GM19328 (cell line): ENCODE results near the gene NEDD8.

Source experiments
- ATAC-seq: cut with Tn5 transposase; IDR thresholded peaks from one replicate; pipeline ENCODE4 v1.9.1; 2021; ENCODE audit warnings: mild to moderate bottlenecking, moderate library complexity; ENCODE audit not compliant: unreplicated experiment

NEDD8 gene

GRCh38 chr14:24198814-24199524 is 33.2 kb downstream of the NEDD8 start:
- no peak for ATAC-seq

DNA sequence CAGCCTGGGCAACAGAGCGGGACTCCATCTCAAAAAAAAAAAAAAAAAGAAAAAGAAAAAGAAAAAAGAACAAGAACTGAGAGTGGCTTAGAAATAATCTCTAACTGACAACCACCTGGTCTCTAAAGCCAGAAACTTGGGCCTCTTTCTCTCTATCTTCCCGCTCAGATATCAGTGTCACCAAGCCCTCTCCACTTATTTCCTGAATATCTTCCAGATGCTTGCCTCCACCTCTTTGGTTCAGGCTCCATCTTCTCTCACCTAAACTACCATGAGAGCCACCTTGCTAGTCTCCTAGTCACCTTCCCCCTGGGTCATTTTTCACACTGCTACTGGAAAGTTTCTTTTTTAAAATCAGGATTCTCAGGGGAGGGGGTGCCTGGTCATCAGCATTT is 35.1 kb downstream of the NEDD8 start:
- ATAC-seq = no peak

DNA sequence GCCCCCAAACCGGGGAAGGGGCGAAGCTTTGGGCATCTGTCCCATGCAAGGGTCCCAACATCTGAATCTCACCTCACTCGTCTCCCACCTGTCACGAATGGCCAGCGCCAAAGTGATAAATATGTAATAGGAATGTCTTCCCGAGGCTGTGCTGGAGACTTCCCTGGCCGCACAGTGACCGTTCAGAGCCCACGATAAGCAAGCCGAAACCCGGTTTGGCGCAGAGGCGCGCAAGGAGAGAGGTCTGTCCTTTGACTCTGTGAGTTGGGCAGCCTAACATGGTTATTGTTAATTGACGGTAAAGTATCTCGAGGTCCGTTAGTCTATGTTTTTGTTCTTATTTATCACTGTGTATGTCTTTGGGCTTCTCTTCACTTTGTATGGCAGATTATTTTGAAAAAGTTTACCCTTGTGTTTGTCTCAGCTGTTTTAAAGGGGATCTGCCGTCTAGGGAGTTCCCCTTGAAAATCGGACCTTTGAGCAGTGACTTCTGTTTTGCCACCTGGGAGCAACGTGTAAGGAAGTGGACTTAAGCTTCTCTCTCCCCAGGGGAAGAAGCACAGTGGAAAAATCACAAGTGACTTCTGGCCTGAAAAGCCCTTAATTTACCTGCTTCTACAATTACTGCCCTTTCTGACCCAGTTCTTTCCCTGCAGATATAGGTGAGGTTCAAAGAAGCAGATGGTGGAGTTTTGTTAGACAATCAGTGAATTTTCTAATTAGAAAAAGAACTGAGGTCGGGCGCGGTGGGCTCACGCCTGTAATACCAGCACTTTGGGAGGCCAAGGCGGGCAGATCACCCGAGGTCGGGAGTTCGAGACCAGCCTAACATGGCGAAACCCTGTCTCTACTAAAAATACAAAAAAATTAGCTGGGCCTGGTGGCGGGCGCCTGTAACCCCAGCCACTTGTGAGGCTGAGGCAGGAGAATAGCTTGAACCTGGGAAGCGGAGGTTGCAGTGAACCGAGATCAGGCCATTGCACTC is 35.8 kb downstream of the NEDD8 start:
- peak; percentile 9 for ATAC-seq

GRCh38 chr14:24195186-24196070 is 36.7 kb downstream of the NEDD8 start, which contains the start of gene TM9SF1:
Gene TM9SF1 (minus strand): TSS chr14:24195441. CDS start chr14:24195019, 422 bp downstream.
- peak; percentile 82 for ATAC-seq

GRCh38 chr14:24194873-24195185 is 37.3 kb downstream of the NEDD8 start:
- no peak for ATAC-seq

DNA sequence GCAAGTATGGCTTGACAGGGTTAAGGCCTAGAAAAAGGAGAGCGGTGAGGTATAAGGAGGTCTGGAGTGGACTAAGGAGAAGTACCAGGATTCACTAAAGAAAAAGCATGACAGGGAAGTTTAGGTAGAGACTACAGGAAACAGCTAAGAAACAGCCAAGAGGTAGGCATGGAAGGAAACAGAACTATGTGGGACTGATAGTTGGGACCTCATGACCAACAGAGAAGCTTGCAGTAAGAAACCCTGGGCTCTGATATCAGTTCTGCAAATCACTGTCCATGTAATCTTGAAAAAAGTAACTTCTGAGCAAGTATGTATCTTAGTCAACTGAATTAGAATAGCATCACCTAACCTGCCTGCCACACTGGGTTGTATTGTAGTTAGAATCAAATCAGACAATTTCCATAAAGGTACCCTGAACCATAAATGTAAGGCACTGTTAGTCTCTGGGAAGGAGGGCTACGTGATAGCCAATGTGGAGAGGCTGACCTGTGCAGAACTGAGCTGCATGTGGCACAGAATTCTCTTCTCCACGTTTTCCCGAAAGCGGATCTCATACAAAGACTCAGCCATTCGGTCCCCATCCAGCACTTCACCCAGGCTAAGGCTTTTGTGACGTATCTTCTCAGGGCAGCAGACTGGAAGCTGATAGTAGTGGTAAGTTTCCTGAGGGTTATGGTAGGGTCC is 37.8 kb downstream of the NEDD8 start:
- ATAC-seq = no peak

DNA sequence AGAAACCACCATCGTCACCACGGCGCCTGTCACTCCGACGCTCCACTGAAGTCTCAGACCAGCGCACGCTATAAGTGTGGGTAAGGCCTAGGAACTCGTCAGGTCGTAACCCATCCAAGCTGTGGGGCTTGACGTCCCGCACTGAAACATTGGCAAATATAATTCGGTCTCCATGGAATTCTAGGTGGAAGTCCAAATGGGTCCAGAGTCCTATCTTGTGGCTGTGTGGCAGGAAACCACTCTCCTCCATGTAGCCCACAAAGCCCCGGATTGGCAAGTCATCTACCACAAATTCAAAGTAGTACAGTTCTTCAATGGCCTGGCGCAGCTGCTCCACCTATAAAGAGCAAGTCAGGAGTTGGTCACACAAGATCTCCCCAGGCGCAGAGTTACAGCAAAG is 39.2 kb downstream of the NEDD8 start:
- no peak for ATAC-seq

- ATAC-seq = no peak
Observed at GRCh38 chr14:24190416-24190815, 41.8 kb downstream of the NEDD8 start.

- no peak for ATAC-seq
Observed at GRCh38 chr14:24189460-24189859, 42.7 kb downstream of the NEDD8 start.

DNA sequence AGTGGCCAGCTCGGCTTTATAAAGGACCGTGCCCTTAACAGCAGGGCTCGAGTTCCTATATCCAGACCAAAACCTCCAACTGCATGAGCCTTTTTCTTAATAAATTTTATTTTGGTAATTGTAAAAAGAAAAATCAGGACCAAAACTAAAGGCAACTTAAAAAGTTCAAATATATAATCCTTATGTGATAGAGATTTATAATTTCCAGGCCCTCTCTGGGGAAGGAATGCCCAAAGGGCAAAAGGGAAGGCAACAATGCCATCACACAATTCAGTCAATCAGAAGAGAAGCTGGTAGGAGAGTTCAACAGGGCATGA is 43.1 kb downstream of the NEDD8 start:
- ATAC-seq = no peak

- peak; percentile 88 for ATAC-seq
Observed at GRCh38 chr14:24188251-24189058, 43.7 kb downstream of the NEDD8 start, which contains the start of gene IPO4. Gene IPO4 (minus strand): TSS chr14:24188816. CDS start chr14:24188787, 29 bp downstream.

GRCh38 chr14:24187539-24187915 is 44.6 kb downstream of the NEDD8 start:
- no peak for ATAC-seq

DNA sequence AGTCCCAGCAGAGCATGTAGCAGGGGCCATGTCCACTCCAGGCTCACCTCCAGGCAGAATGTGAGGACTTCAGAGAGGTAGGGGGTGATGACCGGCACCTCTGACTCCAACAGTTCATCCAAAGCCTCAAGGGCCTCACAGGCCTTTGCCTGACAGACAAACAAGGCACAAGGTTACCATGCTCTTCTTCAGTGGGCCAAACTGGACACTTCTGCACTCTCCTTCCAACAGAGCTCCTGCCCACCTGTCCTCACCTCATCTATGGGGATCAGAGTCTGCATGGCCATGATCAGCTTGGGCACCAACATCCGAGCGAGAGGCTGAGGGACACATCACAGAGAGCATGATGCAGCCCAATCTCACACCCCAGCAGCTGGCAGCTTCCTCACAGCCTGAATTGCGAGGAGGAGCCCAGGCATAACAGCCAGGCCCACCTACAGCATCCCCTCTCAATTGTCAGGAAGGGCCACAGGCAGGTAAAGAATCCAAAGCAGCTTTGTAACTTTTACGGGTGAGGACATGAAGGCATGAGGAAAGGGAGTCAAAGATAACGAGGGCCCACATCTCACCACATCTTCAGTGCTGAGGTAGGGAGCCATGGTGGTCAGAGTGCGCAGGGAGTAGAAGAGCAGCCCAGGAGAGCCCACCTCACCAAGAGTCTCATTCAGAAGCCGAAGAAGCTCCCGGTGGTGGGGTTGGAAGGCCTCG is 45.2 kb downstream of the NEDD8 start:
- ATAC-seq = no peak

DNA sequence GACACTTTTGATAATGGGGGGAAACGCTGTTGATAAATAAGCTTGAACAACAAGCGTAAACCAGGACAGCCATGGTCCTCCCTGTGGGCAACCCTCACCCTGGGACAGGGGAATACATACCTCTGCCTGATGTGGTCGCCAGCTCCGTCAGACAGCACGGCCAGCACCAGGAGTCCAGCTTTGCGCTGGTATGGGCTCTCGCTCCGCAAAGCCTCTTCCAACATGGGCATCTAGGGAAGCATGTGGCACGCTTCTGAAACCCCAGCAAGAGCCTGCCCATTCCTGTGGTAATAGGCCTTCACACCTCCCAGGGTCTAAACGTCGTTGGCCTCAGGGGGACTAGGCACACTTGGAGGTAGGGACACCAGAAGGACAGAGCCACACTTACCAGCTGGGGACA is 46.4 kb downstream of the NEDD8 start:
- ATAC-seq = no peak

DNA sequence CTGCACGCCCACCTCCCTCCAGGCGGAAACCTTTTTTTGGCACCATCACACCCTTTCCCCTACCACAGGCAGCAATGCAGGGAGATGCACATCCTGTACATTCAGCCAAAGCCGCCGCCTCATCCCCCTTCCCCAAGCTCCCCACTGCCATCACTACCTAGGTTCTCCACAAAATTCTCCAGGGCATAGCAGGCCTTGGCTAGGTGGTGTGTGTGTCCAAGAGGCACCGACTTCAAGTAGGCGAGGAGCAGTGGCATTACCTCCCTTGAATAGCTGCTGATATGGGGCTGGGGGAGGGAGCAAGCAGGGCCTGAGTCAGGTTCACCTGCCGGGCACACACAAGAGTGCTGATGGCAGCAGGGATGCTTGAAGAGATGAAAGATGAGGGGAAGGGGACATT is 47.1 kb downstream of the NEDD8 start:
- no peak for ATAC-seq

- no peak for ATAC-seq
Observed at GRCh38 chr14:24184104-24184970, 47.8 kb downstream of the NEDD8 start.

- no peak for ATAC-seq
Observed at GRCh38 chr14:24183014-24183481, 49.1 kb downstream of the NEDD8 start.
